ENCODE measurements around the gene RRN3.

DNA sequence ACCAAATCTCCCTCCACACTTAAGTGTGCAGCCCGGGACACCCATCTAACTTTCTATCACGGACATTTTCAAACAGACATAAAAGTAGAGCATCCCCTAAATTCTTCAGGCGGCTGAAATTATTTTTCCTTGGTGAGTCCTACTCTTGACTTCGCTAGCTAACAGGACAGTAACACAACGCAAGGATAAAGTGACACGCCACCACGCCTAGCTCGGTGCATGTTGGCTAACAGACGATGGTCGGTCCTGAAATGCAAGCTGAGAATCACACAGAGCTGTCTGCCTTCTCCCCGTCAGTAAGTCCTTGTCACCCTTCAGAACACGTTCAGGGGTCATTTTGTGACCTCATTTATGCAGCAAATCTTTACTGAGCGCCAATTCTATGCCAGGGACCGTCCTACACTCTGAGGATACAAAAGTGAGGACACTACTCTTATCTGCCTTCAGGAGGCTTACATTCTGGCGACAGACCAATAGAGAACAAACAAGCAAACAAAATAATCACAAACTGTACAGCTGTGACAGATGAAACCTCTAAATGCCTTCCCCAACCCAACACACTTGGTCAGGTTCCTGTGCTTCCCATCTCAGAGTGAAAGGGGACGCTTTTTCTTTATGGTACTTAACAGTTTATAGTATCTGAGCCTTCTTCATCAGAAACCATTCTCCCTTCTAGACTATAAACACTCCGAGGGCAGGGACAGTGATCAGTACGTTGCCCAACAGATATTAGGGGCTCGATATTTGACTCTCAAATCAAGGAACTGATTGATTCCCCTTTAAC is 39.5 kb downstream of the RRN3 start:
- TF ChIP-seq POLR2AphosphoS5 (IDR thresholded peaks at IDR 0.05) = no peak
- TF ChIP-seq, protein P1, sequence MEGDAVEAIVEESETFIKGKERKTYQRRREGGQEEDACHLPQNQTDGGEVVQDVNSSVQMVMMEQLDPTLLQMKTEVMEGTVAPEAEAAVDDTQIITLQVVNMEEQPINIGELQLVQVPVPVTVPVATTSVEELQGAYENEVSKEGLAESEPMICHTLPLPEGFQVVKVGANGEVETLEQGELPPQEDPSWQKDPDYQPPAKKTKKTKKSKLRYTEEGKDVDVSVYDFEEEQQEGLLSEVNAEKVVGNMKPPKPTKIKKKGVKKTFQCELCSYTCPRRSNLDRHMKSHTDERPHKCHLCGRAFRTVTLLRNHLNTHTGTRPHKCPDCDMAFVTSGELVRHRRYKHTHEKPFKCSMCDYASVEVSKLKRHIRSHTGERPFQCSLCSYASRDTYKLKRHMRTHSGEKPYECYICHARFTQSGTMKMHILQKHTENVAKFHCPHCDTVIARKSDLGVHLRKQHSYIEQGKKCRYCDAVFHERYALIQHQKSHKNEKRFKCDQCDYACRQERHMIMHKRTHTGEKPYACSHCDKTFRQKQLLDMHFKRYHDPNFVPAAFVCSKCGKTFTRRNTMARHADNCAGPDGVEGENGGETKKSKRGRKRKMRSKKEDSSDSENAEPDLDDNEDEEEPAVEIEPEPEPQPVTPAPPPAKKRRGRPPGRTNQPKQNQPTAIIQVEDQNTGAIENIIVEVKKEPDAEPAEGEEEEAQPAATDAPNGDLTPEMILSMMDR (IDR thresholded peaks at IDR 0.05) = no peak
